ENCODE measurements around the gene ZNF729. TPM values are rescaled to one million over a fixed set of nuclear protein-coding genes. Genes with fewer than 3 reads are reported as not detected.

Gene ZNF729
- total and polyA plus RNA-seq, 3 donors from 2014 or later, result 1.0 to 6.2 (median 4.3) TPM

GRCh38 chr19:22331521-22331920 is 45.3 kb downstream of the ZNF729 start:
- intact Hi-C loops (cut with DNase I; ENCODE audit: low total_unique reads), result no loop called here
- Histone ChIP-seq H3K4me3 (no peak overlapping the region), H3K27me3 (no peaks in the 10 kb centered on the region), H3K4me1 (no peaks in the 10 kb centered on the region), H3K27ac (no peak overlapping the region), H3K36me3 (ENCODE audit: low read depth, missing control alignments) (no peaks in the 10 kb centered on the region), H3K9me3 (no peaks in the 10 kb centered on the region)
- DNase-seq, result no peak
- WGBS, 2 donors, result 73 to 79% methylated on average over 3 of the region's 3 CpGs
- TF ChIP-seq CTCF (IDR thresholded peaks at IDR 0.05), result no peak
- TF ChIP-seq POLR2A (IDR thresholded peaks at IDR 0.05), result no peak

- TF ChIP-seq POLR2A (IDR thresholded peaks at IDR 0.05) (no peak), CTCF (IDR thresholded peaks at IDR 0.05) (no peak)
- H3K27me3 ChIP-seq, result no peaks in the 10 kb centered on the region
- H3K27ac ChIP-seq, result no peak overlapping the region
- no peaks in the 10 kb centered on the region for H3K9me3 ChIP-seq
- no peaks in the 10 kb centered on the region for H3K36me3 ChIP-seq (ENCODE audit: low read depth, missing control alignments)
- H3K4me3 ChIP-seq, result no peak overlapping the region
- intact Hi-C loops (cut with DNase I; ENCODE audit: low total_unique reads), result no loop called here
- no peaks in the 10 kb centered on the region for H3K4me1 ChIP-seq
- DNase-seq, result no peak
These were observed 46.7 kb downstream of the ZNF729 start for GRCh38 chr19:22332924-22333323.

- intact Hi-C loops (cut with DNase I; ENCODE audit: low total_unique reads), result no loop called here
- Histone ChIP-seq H3K27me3 (no peaks in the 10 kb centered on the region), H3K4me3 (no peak overlapping the region), H3K4me1 (no peaks in the 10 kb centered on the region), H3K36me3 (ENCODE audit: low read depth, missing control alignments) (no peaks in the 10 kb centered on the region), H3K9me3 (no peaks in the 10 kb centered on the region), H3K27ac (no peak overlapping the region)
- TF ChIP-seq CTCF (IDR thresholded peaks at IDR 0.05) (no peak), POLR2A (IDR thresholded peaks at IDR 0.05) (no peak)
- 77 to 93% methylated on average over 2 of the region's 2 CpGs for WGBS, 2 donors
- DNase-seq, result no peak
These were observed 49.5 kb downstream of the ZNF729 start for GRCh38 chr19:22335716-22336115.

GRCh38 chr19:22354665-22355064 is 68.4 kb downstream of the ZNF729 start:
- H3K27ac ChIP-seq, result no peak overlapping the region
- no peak for DNase-seq
- H3K9me3 ChIP-seq, result no peaks in the 10 kb centered on the region
- no peaks in the 10 kb centered on the region for H3K27me3 ChIP-seq
- no peak overlapping the region for H3K4me3 ChIP-seq
- intact Hi-C loops (cut with DNase I; ENCODE audit: low total_unique reads), result no loop called here
- no peaks in the 10 kb centered on the region for H3K4me1 ChIP-seq
- 75% methylated on average over 2 of the region's 2 CpGs; no CpG with 5 or more reads in 1 of the 2 donors for WGBS, 2 donors
- TF ChIP-seq CTCF (IDR thresholded peaks at IDR 0.05), result no peak
- TF ChIP-seq POLR2A (IDR thresholded peaks at IDR 0.05), result no peak
- no peaks in the 10 kb centered on the region for H3K36me3 ChIP-seq (ENCODE audit: low read depth, missing control alignments)

Small RNAs within 50 kb of the gene (small RNA-seq; reads per million reads assigned to genes)
- 0 reads per million in 2 donors for gene AC011494.1

Other genes starting within 250 kb of the ZNF729 start
- gene ZNF257, start 234.0 kb upstream of the ZNF729 start, total RNA-seq, result 1 to 10 TPM; 5.9 to 7.7 TPM
- gene ZNF257, start 234.0 kb upstream of the ZNF729 start, polyA plus RNA-seq (ENCODE audit: insufficient read depth, low read depth, low replicate concordance), result 6.0 TPM
- gene ZNF676, start 89.5 kb upstream of the ZNF729 start, total RNA-seq, result 10 to 100 TPM; 29.2 to 35.3 TPM
- 3.6 TPM for gene ZNF676, start 89.5 kb upstream of the ZNF729 start, polyA plus RNA-seq (ENCODE audit: insufficient read depth, low read depth, low replicate concordance)
- gene ZNF98, start 135.9 kb downstream of the ZNF729 start, total RNA-seq, result 10 to 100 TPM; 16.0 to 17.7 TPM
- 7.7 TPM for gene ZNF98, start 135.9 kb downstream of the ZNF729 start, polyA plus RNA-seq (ENCODE audit: insufficient read depth, low read depth, low replicate concordance)

Data from testis (tissue), 3 donors.